CD4-positive, alpha-beta T cell treated with Interleukin-12 subunit alpha and Interleukin-12 subunit beta, for 1 hour (primary cell): Measurements from ENCODE around the gene ADSS2.

ENCODE experiments used
- DNase-seq: peaks from one replicate; pipeline ENCODE4 v3.0.0-alpha.2; 2020

Gene ADSS2

DNA sequence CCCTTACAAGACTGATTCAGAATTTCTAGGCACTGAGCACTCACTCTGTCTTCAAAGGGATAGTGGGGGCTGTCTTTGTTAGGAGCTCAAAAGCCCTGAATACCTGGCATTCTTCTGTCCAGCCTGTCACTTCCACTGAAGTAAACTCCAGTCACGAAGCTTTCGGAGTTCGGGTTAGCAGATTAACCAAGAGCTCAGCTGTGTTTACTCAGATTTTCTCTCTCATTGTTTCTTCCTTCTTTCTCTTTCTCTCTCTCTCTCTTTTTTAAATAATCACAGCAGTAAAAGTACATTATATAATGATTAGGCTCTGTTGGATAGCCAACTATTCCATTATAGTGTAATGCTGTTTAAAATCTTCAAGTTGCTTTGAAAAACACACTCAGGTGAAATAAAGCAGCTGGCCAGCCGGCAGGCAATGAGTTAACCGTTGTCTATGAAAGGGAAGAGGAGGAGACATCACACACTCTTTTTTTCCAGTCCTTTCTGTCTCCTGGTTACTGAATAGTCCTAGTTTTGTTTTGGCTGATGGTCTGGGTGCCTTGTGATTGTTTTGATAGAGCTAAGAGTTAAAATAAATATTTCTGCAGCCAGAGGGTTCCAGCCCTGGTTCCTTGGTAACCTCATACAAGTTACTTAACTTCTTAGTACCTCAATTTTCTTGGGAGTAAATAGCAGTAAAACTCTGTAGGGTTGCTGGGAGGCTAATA lies 89.8 kb downstream of the ADSS2 start:
- no peak for DNase-seq
